GM12874 (cell line): ENCODE results near the gene CAPN1.
A peak's percentile ranks its signal among the peaks of the same experiment; 100 is the strongest.

Experiments
- TF ChIP-seq, protein P1 (sequence below): IDR thresholded peaks from 2 replicates; pipeline ENCODE4 v1.5.1; 2011; ENCODE audit warnings: low read depth, mild to moderate bottlenecking, control low read depth, low read length, moderate library complexity; ENCODE audit not compliant: insufficient read depth

CAPN1 gene

DNA sequence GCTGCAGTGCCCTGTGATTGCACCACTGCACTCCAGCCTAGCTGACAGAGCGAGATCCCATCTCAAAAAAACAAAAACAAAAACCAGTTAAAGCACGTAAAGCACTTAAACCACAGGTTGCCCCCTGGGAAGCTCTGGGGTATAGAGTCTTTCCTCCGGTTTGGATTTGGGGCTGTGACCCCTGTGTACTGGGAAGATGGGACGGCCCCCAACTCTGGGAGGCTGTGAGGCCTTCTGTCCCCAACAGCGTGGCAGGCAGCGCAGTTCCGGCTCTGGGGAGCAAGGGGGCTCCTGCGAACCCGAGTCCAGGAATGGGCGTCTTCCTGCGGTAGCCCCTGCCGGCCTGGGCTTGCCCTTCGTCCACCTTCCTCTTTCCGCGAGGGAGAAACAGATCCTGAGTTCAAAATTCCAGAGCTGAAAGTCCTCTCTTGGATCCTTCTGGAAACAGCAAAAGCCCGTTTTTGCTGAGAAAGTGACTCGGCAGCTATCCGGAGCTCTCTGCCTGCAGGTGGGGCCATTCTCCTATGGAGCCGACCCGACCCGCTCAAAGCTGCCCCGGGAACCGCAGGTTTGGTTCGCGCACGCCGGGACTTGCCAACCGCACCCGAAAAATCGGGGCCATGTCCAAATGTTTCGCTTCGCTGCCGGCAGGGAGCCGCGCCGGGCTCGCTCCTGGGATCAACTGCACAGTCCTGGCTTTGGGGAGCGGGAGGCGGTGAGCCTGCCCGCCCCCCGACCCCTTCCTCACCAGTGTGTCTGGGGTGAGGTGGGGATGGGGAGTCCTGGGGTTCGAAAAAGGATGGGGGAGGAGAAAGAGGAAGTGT lies 43.8 kb downstream of the CAPN1 start:
- TF ChIP-seq, protein P1, sequence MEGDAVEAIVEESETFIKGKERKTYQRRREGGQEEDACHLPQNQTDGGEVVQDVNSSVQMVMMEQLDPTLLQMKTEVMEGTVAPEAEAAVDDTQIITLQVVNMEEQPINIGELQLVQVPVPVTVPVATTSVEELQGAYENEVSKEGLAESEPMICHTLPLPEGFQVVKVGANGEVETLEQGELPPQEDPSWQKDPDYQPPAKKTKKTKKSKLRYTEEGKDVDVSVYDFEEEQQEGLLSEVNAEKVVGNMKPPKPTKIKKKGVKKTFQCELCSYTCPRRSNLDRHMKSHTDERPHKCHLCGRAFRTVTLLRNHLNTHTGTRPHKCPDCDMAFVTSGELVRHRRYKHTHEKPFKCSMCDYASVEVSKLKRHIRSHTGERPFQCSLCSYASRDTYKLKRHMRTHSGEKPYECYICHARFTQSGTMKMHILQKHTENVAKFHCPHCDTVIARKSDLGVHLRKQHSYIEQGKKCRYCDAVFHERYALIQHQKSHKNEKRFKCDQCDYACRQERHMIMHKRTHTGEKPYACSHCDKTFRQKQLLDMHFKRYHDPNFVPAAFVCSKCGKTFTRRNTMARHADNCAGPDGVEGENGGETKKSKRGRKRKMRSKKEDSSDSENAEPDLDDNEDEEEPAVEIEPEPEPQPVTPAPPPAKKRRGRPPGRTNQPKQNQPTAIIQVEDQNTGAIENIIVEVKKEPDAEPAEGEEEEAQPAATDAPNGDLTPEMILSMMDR: peak; percentile 62

DNA sequence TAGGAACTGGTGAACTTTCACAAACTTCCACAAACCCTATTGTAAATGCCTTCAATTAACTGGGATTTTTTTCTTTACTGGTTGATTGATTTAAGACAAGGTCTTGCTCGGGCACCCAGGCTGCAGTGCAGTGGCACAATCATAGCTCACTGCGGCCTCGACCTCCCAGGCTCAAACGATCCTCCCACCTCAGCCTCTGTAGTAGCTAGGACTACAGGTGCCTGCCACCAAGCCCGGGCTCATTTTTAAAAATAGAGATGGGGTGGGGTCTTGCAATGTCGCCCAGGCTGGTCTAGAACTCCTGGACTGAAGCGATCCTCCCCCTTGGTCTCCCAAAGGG lies 44.3 kb downstream of the CAPN1 start:
- TF ChIP-seq, protein P1: no peak

DNA sequence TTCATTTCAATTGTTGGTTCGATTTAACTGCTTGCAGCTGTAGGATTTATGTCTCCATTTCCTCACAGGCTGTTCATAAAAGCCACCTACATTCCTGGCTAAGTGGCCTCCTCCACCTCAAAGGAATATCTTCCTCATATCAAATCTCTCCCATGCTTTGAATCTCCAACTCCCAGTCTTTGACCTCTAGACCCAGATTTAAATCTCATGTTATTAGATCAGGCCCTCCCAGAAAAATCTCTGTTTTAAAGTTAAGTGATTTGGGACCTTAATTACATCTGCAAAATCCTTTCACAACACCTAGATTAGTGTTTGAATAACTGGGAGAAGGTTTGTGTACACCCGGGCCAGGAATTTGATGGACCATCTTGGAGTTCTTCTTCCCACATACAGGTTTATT lies 46.2 kb downstream of the CAPN1 start:
- TF ChIP-seq, protein P1: no peak

DNA sequence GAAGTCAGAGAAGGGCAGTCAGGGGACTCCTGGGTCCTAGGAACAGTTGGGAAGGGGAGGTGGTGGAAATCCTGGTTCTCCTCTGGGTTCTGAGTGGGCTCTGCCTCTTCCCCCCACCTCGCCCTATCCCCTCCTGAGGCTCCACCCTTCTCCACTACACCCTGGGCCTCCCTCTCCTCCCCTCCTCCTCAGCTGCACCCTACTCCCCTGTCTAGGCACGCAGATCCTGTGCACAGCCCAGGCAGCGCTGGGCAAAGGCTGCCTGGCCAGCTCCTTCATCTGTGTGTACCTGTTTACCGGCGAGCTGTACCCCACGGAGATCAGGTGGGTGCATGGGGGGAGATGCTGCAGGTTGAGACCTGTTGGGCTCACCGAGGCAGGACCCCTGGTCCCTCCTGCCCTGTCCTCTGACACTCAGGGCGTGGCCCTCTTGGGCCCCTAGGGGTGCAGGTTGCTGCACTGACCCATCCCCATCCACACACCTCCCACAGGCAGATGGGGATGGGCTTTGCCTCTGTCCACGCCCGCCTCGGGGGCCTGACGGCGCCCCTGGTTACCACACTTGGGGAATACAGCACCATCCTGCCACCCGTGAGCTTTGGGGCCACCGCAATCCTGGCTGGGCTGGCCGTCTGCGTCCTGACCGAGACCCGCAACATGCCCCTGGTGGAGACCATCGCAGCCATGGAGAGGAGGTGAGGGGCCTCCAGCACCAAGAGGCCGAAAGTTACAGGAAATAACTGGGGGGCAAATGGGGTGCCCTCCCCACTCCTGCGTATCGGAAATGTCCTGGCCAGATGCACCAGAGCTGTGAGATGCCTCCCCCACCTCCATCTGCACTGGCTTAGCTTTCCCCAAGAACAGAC lies 54.7 kb downstream of the CAPN1 start:
- TF ChIP-seq, protein P1: no peak

DNA sequence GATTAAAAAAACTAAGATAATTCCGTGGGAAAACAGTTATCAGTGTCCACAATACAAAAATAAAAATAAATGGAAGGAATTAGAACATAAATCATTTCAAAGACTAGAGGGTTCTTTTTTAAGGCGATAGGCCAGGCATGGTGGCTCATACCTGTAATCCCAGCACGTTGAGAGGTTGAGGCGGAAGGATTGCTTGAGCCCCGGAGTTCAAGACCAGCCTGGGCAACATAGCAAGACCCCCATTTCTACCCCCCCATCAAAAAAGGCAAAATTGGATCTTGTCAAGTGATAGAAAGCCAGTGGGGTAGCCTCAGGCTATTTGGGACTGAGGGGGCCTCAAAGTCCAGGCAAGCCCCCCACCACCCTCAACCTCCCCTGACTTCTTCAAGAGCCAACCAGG lies 59.4 kb downstream of the CAPN1 start:
- TF ChIP-seq, protein P1: no peak

DNA sequence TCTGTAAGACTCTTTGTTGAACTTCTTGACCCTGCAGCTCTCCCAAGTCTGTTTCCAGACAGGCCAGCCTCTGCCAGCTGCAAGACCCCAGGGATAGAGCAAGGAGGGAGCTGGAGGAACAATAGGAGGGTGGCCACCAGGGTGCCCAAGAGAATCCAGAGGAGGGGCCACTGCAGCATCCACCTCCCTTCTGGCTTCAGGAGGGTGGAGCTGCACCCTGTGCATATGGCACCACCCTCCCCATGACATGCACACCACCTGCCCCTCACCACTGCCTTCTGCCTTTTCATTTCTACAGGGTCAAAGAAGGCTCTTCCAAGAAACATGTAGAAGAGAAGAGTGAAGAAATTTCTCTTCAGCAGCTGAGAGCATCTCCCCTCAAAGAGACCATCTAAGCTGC lies 60.0 kb downstream of the CAPN1 start:
- TF ChIP-seq, protein P1: no peak

DNA sequence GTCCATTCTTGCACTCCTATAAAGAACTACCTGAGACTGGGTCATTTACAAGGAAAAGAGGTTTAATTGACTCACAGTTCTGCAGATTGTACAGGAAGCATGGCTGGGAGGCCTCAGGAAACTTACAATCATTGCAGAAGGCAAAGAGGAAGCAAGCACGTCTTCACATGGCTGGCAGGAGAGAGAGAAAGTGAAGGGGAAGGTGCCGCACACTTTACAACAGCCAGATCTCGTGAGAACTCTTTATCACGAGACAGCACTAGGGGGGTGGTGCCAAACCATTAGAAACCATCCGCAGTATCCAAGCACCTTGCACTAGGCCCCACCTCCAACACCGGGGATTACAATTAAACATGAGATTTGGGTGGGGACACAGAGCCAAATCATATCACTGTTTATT lies 60.7 kb downstream of the CAPN1 start:
- TF ChIP-seq, protein P1: no peak
